ENCODE data around the gene MARCKSL1.
"Not testable (repeated sequence)": the region's sequence is repeated elsewhere in the genome, so short reads cannot be mapped to it uniquely, and the experiment has no call there.

The MARCKSL1 gene

GRCh38 chr1:32289256-32289655 lies 46.8 kb downstream of the MARCKSL1 start:
- DNase-seq (ENCODE audit: low read depth) = no peak
- TF ChIP-seq, protein P1, sequence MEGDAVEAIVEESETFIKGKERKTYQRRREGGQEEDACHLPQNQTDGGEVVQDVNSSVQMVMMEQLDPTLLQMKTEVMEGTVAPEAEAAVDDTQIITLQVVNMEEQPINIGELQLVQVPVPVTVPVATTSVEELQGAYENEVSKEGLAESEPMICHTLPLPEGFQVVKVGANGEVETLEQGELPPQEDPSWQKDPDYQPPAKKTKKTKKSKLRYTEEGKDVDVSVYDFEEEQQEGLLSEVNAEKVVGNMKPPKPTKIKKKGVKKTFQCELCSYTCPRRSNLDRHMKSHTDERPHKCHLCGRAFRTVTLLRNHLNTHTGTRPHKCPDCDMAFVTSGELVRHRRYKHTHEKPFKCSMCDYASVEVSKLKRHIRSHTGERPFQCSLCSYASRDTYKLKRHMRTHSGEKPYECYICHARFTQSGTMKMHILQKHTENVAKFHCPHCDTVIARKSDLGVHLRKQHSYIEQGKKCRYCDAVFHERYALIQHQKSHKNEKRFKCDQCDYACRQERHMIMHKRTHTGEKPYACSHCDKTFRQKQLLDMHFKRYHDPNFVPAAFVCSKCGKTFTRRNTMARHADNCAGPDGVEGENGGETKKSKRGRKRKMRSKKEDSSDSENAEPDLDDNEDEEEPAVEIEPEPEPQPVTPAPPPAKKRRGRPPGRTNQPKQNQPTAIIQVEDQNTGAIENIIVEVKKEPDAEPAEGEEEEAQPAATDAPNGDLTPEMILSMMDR (IDR thresholded peaks at IDR 0.05; ENCODE audit: low read depth, low read length, missing control alignments) = no peak

DNA sequence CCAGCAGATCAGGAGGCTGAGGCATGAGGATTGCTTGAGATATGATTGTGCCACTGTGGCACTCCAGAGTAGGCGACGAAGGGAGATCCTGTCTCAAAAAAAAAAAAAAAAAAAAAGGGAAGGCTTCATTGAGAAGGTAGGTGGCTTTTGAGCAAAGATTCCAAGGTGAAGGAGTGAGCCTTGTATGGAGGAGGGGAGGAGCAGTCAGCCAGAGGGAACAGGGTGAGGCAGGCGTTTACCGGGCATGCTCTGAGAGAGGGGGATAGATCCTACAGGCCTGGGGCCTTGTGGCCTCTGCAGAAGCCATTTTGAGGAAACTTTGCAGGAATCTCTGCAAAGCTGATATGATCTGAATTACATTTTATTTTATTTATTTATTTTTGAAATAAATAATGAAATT lies 49.3 kb downstream of the MARCKSL1 start:
- no peak for DNase-seq (ENCODE audit: low read depth)
- no peak overlapping the region for H3K4me3 ChIP-seq (ENCODE audit: low read depth, low read length)
- TF ChIP-seq, protein P1 (IDR thresholded peaks at IDR 0.05; ENCODE audit: low read depth, low read length, missing control alignments) = no peak

More at GRCh38 chr1:32289256-32289655, 46.8 kb downstream of the MARCKSL1 start:
- no peak overlapping the region for H3K4me3 ChIP-seq (ENCODE audit: low read depth, low read length)

DNA sequence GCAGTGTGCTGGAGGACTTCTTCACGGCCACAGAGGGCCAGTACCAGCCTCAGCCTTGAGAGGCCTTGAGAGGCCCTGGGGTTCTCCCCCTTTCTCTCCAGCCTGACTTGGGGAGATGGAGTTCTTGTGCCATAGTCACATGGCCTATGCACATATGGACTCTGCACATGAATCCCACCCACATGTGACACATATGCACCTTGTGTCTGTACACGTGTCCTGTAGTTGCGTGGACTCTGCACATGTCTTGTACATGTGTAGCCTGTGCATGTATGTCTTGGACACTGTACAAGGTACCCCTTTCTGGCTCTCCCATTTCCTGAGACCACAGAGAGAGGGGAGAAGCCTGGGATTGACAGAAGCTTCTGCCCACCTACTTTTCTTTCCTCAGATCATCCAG lies 50.4 kb downstream of the MARCKSL1 start:
- H3K4me3 ChIP-seq (ENCODE audit: low read depth, low read length) = no peak overlapping the region
- TF ChIP-seq, protein P1 (IDR thresholded peaks at IDR 0.05; ENCODE audit: low read depth, low read length, missing control alignments) = no peak
- no peak for DNase-seq (ENCODE audit: low read depth)

- DNase-seq (ENCODE audit: low read depth); H3K4me3 ChIP-seq (ENCODE audit: low read depth, low read length): not testable (repeated sequence)
Measured at GRCh38 chr1:32284777-32285176, 51.3 kb downstream of the MARCKSL1 start.
